HG03342 (cell line): ENCODE results near the gene HEPACAM.
"Not testable (repeated sequence)": the region's sequence is repeated elsewhere in the genome, so short reads cannot be mapped to it uniquely, and the experiment has no call there.

Experiments
- ATAC-seq: cut with Tn5 transposase; IDR thresholded peaks from one replicate; pipeline ENCODE4 v1.9.1; 2021; ENCODE audit warnings: mild to moderate bottlenecking, moderate library complexity; ENCODE audit not compliant: unreplicated experiment

Gene HEPACAM, protein sequence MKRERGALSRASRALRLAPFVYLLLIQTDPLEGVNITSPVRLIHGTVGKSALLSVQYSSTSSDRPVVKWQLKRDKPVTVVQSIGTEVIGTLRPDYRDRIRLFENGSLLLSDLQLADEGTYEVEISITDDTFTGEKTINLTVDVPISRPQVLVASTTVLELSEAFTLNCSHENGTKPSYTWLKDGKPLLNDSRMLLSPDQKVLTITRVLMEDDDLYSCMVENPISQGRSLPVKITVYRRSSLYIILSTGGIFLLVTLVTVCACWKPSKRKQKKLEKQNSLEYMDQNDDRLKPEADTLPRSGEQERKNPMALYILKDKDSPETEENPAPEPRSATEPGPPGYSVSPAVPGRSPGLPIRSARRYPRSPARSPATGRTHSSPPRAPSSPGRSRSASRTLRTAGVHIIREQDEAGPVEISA

DNA sequence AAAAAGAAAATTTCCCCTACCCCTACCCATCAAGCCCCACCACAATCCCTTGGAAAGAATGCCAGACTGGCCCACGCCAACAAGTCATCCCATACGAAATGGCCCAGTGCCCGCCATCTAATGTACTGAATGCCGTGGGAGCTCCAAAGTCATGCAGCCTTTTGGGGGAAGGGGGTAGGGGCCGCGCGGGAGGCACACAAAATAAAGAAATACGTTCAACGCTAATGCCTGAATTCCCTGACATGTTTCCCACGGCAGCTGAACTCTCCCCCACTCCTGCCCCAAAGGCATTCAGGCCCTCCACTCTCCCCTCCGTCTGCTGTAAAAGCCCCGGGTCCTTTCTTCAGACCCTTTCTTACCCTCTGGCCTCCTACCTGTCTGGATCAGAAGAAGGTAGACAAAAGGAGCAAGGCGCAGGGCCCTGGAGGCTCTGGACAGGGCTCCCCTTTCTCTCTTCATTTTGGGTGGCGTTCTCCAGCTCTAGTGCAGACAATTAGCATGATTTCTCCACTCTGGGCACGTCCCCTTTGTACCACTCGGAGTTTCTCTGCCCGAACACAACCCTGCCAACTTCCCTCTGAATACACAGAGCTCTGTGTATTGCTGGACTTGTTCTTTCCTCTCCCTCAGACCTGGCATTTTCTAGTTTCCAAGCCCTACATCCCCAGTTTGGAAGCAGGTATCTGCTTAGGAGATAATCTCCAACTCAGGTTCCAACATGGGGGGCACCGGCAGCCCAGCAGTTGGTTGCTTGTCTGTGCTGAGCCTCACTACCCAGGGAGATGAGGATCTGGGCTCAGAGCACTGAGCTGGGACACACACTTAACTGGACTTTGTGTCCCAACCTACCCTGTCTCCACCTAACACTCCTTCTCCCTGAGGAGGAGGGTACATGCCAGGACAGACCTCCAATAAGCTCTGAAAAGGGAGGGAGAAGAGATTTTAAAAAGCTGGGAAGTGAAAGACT is at the start of gene HEPACAM:
Gene HEPACAM, minus strand, starts transcription at position 500 of the 967 bp plus-strand sequence. Its CDS starts 41 bp downstream, at position 459.
- ATAC-seq = no peak

- no peak for ATAC-seq
Observed at GRCh38 chr11:124984512-124984854, 48.6 kb upstream of the HEPACAM start.

GRCh38 chr11:124983674-124984511 is 48.0 kb upstream of the HEPACAM start:
- ATAC-seq = no peak

- no peak for ATAC-seq
Observed at GRCh38 chr11:124982043-124982442, 46.2 kb upstream of the HEPACAM start.

DNA sequence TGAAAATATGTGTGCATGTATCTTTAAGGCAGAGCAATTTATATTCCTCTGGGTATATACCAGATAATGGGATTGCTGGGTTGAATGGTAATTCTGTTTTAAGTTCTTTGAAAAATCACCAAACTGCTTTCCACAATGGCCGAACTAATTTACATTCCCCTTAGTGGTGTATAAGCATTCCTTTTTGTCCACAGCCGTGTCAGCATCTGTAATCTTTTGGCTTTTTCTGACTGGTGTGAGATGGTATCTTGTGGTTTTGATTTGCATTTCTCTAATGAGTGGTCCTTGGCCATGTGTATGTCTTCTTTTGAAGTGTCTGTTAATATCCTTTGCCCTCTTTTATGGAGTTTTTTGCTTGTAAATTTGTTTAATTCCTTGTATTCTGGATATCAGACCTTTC is 42.5 kb upstream of the HEPACAM start:
- ATAC-seq = no peak

GRCh38 chr11:124977006-124977405 is 41.2 kb upstream of the HEPACAM start:
- ATAC-seq = no peak

GRCh38 chr11:124976531-124976930 is 40.7 kb upstream of the HEPACAM start:
- ATAC-seq = no peak

GRCh38 chr11:124971810-124972209 is 36.0 kb upstream of the HEPACAM start:
- no peak for ATAC-seq

DNA sequence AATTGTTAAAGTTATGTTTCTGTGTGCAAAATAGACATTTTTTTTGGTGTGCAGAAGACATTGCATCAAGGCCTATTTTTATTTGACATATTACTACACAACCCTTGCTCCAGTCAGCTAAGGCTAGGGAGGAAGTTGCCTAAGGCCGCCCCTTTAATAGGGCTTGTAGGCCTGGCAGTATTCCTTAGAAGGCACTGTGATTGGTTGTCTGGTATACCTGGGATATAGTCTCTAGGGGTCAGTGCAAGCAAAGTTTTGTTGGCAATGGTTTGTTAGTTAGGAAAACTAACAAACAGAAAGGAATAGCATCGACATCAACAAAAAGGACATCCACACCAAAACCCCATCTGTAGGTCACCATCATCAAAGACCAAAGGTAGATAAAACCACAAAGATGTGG is 35.1 kb upstream of the HEPACAM start:
- ATAC-seq = no peak

GRCh38 chr11:124968197-124968596 is 32.4 kb upstream of the HEPACAM start:
- ATAC-seq = not testable (repeated sequence)

DNA sequence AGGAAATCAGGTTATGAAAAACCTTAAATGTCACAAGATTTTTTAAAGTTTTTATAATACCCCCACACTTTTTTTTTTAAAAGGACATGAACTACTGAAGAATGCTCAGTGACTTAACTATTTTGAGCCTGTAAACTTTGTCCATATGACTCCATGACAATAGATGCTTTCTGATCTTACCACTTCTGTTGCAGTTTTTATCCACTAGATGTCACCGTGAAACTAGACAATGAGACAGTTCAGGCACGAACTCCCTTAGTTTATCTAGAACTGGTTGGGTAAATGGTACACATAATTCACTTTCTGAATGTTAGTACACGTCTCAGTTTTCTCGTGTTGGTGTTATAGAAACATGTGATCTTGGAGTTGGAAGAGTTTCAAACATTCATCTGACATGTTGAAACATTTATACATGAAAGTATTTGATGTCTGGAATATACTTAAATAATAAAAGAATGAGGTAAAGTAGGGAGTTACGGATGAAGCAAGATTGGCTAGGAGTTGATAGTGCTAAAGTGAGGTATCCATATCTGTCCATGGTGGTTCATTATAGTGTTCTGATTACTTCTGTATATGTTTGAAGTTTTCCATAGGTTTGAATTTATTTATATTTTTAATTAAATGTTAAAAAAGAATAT is 26.2 kb upstream of the HEPACAM start:
- peak; percentile 95 for ATAC-seq

DNA sequence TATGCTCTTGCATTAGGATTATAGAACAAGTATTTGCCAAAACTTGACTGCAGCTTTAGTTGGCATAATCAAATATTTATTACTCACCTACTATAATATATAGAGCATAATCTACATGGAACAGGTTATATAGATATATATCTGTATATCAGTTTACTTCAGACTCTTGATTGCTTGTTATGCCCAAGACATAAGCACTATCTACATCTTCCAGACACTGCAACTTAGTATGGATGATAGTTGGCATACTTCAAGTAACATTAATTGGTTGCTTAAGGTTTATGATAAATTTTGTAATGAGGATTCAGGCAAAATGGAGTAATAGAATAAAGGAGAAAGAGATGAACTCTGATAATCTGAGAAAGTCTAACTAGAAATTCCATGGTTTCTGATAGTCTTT is 19.2 kb upstream of the HEPACAM start:
- ATAC-seq = no peak

GRCh38 chr11:124954590-124954955 is 18.7 kb upstream of the HEPACAM start:
- no peak for ATAC-seq

GRCh38 chr11:124953753-124954589 is 18.1 kb upstream of the HEPACAM start, which contains the start of gene CCDC15:
CCDC15 (plus strand) TSS chr11:124954202; CDS start chr11:124954733, 531 bp downstream.
- peak; percentile 100 for ATAC-seq

DNA sequence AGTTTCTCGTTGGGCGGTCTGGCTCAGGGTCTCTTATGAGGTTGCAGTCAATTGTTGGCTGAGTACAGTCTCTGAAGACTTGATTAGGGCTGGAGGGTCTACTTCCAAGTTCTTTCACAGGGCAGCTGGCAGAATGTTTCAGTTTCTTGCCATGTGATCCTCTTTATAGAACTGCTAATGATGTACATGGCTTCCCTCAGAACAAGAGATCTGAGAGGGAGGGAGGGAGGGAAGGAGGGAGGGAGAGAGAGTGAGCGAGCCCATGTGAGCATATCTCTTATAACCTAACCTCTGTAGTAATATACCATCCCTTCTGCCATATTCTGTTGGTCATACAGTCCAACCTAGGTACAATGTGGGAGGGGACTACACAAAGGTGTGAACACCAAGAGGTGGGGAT is 15.5 kb upstream of the HEPACAM start:
- ATAC-seq = no peak

GRCh38 chr11:124950601-124951330 is 14.9 kb upstream of the HEPACAM start:
- ATAC-seq = no peak

DNA sequence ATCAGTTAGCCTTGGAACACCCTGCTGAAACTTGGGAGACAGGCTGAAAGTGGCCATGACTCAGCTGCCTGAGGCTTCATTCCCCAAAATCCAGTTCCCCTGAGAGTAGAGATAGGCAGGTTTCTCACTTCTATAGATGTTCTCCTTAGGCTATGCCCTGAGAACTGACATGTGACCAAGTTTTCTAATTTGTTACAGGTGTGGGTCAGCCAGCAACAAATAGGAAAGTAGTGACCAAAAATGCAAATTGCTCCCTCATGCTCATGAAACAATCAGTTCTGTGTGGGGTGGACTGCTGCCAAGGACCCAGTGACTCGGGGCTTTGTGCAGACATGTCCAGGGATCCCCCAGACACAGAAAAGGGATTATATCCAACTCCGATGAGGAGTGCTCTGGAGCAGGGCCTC is 10.9 kb upstream of the HEPACAM start:
- no peak for ATAC-seq

GRCh38 chr11:124945826-124946225 is 10.0 kb upstream of the HEPACAM start:
- ATAC-seq = no peak

DNA sequence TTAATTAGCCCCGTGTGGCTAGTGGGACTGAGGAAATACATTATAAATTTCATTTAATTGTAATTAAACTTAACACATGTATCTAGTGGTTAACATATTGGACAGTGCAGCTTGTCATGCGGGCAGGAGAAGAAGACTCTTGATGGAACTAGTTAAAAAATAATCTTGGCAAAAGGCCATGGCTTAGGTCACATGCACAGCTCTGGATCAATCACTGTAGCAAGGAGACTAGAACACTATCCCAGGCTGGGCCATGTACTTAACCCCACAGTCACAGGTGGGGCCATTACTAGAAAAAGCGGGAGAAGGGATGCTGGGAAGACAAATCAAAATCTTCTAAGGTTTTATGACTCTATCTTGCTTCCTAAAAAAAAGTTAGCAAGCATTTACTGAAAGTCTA is 8.7 kb upstream of the HEPACAM start:
- no peak for ATAC-seq
